Mesenchymal stem cell (in vitro differentiated cells and primary cell): ENCODE results near the gene ITGA11.
A peak's percentile ranks its signal among the peaks of the same experiment; 100 is the strongest.

Source experiments
- DNase-seq: peaks from one replicate; pipeline ENCODE4 v3.0.0-alpha.2; 2013
- H2AFZ ChIP-seq: one replicate; pipeline ENCODE4 v1.6.1; 2013; ENCODE audit warnings: low read depth, mild to moderate bottlenecking, control low read depth, inconsistent platforms, low read length, moderate library complexity
- H2AK5ac ChIP-seq: 2 replicates; pipeline ENCODE4 v1.6.1; 2013; ENCODE audit warnings: low read length, moderate library complexity, mild to moderate bottlenecking, inconsistent platforms; ENCODE audit not compliant: severe bottlenecking
- H2BK120ac ChIP-seq: one replicate; pipeline ENCODE4 v1.6.1; 2013; ENCODE audit warnings: low read depth, mild to moderate bottlenecking, inconsistent platforms, low read length, moderate library complexity
- H2BK12ac ChIP-seq, 2 experiments: one replicate each; pipeline ENCODE4 v1.6.1; 2013; ENCODE audit warnings: inconsistent platforms in 2 of 2, low read length in 2 of 2, mild to moderate bottlenecking in 2 of 2, moderate library complexity in 2 of 2, control low read depth in 1 of 2
- H2BK15ac ChIP-seq: one replicate; pipeline ENCODE4 v1.6.1; 2013; ENCODE audit warnings: mild to moderate bottlenecking, low read depth, inconsistent platforms; ENCODE audit not compliant: poor library complexity, severe bottlenecking
- H2BK5ac ChIP-seq: 2 replicates; pipeline ENCODE4 v1.6.1; 2013; ENCODE audit warnings: low read depth, mild to moderate bottlenecking, low read length, control low read depth, inconsistent platforms; ENCODE audit not compliant: poor library complexity, severe bottlenecking
- H3K14ac ChIP-seq, 2 experiments: one replicate each; pipeline ENCODE4 v1.6.1; 2013; ENCODE audit warnings: inconsistent platforms in 2 of 2, low read length in 2 of 2, control low read depth in 1 of 2, mild to moderate bottlenecking in 1 of 2, moderate library complexity in 1 of 2
- H3K18ac ChIP-seq, 2 experiments: one replicate each; pipeline ENCODE4 v1.6.1; 2013; ENCODE audit warnings: inconsistent platforms in 2 of 2, low read length in 2 of 2, control low read depth in 1 of 2, low read depth in 1 of 2, mild to moderate bottlenecking in 1 of 2
- H3K23ac ChIP-seq, 2 experiments: one replicate each; pipeline ENCODE4 v1.6.1; 2013; ENCODE audit warnings: inconsistent platforms in 2 of 2, low read length in 2 of 2, mild to moderate bottlenecking in 2 of 2, moderate library complexity in 2 of 2, control low read depth in 1 of 2
- H3K27ac ChIP-seq: 2 replicates; pipeline ENCODE4 v1.5.1; 2013; ENCODE audit warnings: mild to moderate bottlenecking, moderate library complexity, low read length, control low read depth, inconsistent platforms; ENCODE audit not compliant: poor library complexity, severe bottlenecking
- H3K27me3 ChIP-seq, 2 experiments: 2 replicates each; pipeline versions ENCODE4 v1.6.1 to v1.7.0; 2013; ENCODE audit warnings: low read length in 2 of 2, mild to moderate bottlenecking in 2 of 2, moderate library complexity in 2 of 2, control low read depth in 1 of 2, inconsistent platforms in 1 of 2; ENCODE audit not compliant: control insufficient read depth in 1 of 2, insufficient read depth in 1 of 2
- H3K36me3 ChIP-seq, 2 experiments: 2 replicates each; pipeline versions ENCODE4 v1.6.1 to v1.7.0; 2013; ENCODE audit warnings: low read length in 2 of 2, control low read depth in 1 of 2, inconsistent platforms in 1 of 2, low read depth in 1 of 2, mild to moderate bottlenecking in 1 of 2; ENCODE audit not compliant: insufficient read depth in 2 of 2, control insufficient read depth in 1 of 2
- H3K4ac ChIP-seq, 2 experiments: one replicate each; pipeline ENCODE4 v1.6.1; 2013; ENCODE audit warnings: inconsistent platforms in 2 of 2, low read length in 2 of 2, mild to moderate bottlenecking in 2 of 2, moderate library complexity in 2 of 2, control low read depth in 1 of 2, low read depth in 1 of 2
- H3K4me1 ChIP-seq: 2 replicates; pipeline ENCODE4 v1.6.1; 2013; ENCODE audit warnings: low read depth, low read length, control low read depth; ENCODE audit not compliant: control insufficient read depth, insufficient read depth
- H3K4me2 ChIP-seq: 2 replicates; pipeline ENCODE4 v1.6.1; 2013; ENCODE audit warnings: low read length, mild to moderate bottlenecking, inconsistent platforms; ENCODE audit not compliant: poor library complexity, severe bottlenecking
- H3K4me3 ChIP-seq, 2 experiments: 2 replicates each; pipeline versions ENCODE4 v1.5.1 to v1.7.0; 2013; ENCODE audit warnings: low read length in 2 of 2, mild to moderate bottlenecking in 2 of 2, control low read depth in 1 of 2, low read depth in 1 of 2; ENCODE audit not compliant: insufficient read depth in 1 of 2
- H3K79me1 ChIP-seq: replicated peaks from 2 replicates; pipeline ENCODE4 v1.6.1; 2013; ENCODE audit warnings: mild to moderate bottlenecking, control low read depth, low read length, inconsistent platforms; ENCODE audit not compliant: poor library complexity, severe bottlenecking
- H3K9ac ChIP-seq: 2 replicates; pipeline ENCODE4 v1.7.0; 2013; ENCODE audit warnings: mild to moderate bottlenecking, low read length, moderate library complexity
- H3K9me3 ChIP-seq: 2 replicates; pipeline ENCODE4 v1.7.0; 2013; ENCODE audit warnings: mild to moderate bottlenecking, low read length; ENCODE audit not compliant: control insufficient read depth
- H4K8ac ChIP-seq: one replicate; pipeline ENCODE4 v1.6.1; 2013; ENCODE audit warnings: inconsistent platforms, mild to moderate bottlenecking, low read length, moderate library complexity
- H4K91ac ChIP-seq: one replicate; pipeline ENCODE4 v1.6.1; 2013; ENCODE audit warnings: mild to moderate bottlenecking, low read length, inconsistent platforms
- WGBS: methylation state at CpG from one replicate; pipeline ENCODE4 v1.1.7; 2013; ENCODE audit warnings: mixed read lengths; 5-methylcytosine and 5-hydroxymethylcytosine counted together

The ITGA11 gene

DNA sequence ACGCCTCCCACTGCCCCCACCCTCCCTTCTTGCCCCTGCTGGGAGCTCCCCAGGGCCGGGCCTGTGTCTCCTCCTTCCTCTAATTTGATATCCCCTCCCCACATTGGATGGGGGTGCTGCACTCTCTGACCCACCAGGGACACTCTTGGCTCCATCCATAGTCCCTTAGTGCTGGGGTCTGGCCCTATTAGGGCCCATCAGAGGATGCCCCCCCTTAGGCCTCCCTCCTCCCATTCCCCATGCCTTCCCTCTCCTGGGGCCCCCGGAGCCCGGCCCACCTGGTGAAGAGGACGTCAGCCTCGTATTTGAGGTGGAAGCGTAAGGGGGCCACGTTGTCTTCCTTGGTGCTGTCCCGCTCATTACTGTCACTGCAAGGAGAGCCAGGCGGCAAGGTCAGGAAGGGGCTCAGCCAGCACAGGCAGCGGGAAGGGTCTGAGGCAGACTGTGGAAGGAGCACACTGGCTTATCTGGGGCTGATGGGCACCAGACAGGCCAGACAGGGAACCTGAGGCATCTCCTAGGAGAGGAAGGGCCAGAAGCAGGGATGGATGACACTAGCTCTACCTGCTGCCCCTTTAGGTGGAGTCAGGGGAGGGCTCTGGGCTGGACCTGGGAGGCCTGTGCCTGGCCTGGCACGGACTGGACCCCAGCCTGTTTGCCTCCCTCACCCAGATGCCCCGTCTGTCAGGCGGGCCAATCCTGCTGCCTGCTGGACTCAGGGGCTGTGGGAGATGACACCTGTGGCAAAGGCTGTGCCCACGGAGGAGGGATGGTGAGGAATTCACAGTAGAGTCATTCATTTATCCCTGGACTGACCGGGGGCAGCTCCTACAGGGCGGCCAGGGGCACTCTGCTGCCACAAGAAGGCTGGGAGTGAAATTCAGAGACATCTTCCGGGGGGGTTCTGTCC is 118.2 kb downstream of the ITGA11 start:
- Histone ChIP-seq H3K14ac (peak overlapping the region in 1 of 2 experiments; percentile 80), H2BK5ac (no peak overlapping the region), H3K4me3 (peak overlapping the region in 1 of 2 experiments; percentile 36), H3K9me3 (no peaks in the 10 kb centered on the region), H3K9ac (no peak overlapping the region), H4K8ac (peak overlapping the region; percentile 31), H3K79me1 (peaks cover 6% of the 10 kb centered on the region), H2AK5ac (peak overlapping the region; percentile 72), H3K36me3 (peaks cover 0 to 82% of the 10 kb centered on the region in 2 experiments), H2BK120ac (no peak overlapping the region), H3K23ac (peak overlapping the region in 1 of 2 experiments; percentile 53), H3K4me1 (peaks cover 44% of the 10 kb centered on the region), H3K4ac (peak overlapping the region in 1 of 2 experiments; percentile 51), H3K4me2 (no peak overlapping the region), H3K27me3 (peaks cover 0 to 12% of the 10 kb centered on the region in 2 experiments), H3K18ac (peak overlapping the region; percentile 58 to 77), H4K91ac (peak overlapping the region; percentile 74), H2BK15ac (peak overlapping the region; percentile 7), H2AFZ (no peak overlapping the region), H2BK12ac (peak overlapping the region in 1 of 2 experiments; percentile 69), H3K27ac (no peak overlapping the region)
- 92% methylated on average over 17 of the region's 18 CpGs for WGBS
- no peak for DNase-seq

GRCh38 chr15:68312701-68313204 is 119.2 kb downstream of the ITGA11 start:
- Histone ChIP-seq H2AFZ (no peak overlapping the region), H3K4me3 (no peak overlapping the region), H3K14ac (peak overlapping the region in 1 of 2 experiments; percentile 56), H2BK120ac (no peak overlapping the region), H3K23ac (peak overlapping the region in 1 of 2 experiments; percentile 11), H3K4ac (no peak overlapping the region), H4K91ac (peak overlapping the region; percentile 58), H2BK15ac (peak overlapping the region; percentile 82), H2AK5ac (no peak overlapping the region), H4K8ac (no peak overlapping the region), H3K36me3 (peaks cover 0 to 72% of the 10 kb centered on the region in 2 experiments), H3K18ac (peak overlapping the region in 1 of 2 experiments; percentile 51), H3K27me3 (peaks cover 0 to 8% of the 10 kb centered on the region in 2 experiments), H3K9me3 (no peaks in the 10 kb centered on the region), H3K79me1 (peaks cover 4% of the 10 kb centered on the region), H3K4me1 (peaks cover 44% of the 10 kb centered on the region), H2BK12ac (peak overlapping the region in 1 of 2 experiments; percentile 31), H3K27ac (no peak overlapping the region), H3K9ac (no peak overlapping the region), H2BK5ac (no peak overlapping the region), H3K4me2 (no peak overlapping the region)
- peak; percentile 36 for DNase-seq
- WGBS: 74% methylated on average over 17 of the region's 18 CpGs

GRCh38 chr15:68311859-68312557 is 120.0 kb downstream of the ITGA11 start:
- Histone ChIP-seq H4K8ac (no peak overlapping the region), H3K36me3 (peaks cover 0 to 72% of the 10 kb centered on the region in 2 experiments), H3K9me3 (no peaks in the 10 kb centered on the region), H3K18ac (peak overlapping the region in 1 of 2 experiments; percentile 1), H3K9ac (no peak overlapping the region), H3K27ac (no peak overlapping the region), H2BK120ac (no peak overlapping the region), H3K4me2 (no peak overlapping the region), H3K4ac (no peak overlapping the region), H3K79me1 (peaks cover 7% of the 10 kb centered on the region), H3K27me3 (peaks cover 0 to 6% of the 10 kb centered on the region in 2 experiments), H2AFZ (no peak overlapping the region), H3K4me1 (peaks cover 42% of the 10 kb centered on the region), H2AK5ac (peak overlapping the region; percentile 55), H2BK12ac (peak overlapping the region in 1 of 2 experiments; percentile 37), H2BK5ac (no peak overlapping the region), H3K23ac (no peak overlapping the region), H3K14ac (peak overlapping the region in 1 of 2 experiments; percentile 58), H4K91ac (no peak overlapping the region), H2BK15ac (no peak overlapping the region), H3K4me3 (no peak overlapping the region)
- 100% methylated on average over 2 of the region's 3 CpGs for whole genome bisulfite sequencing
- DNase-seq: no peak
